Vagina (tissue), 2 donors: Measurements from ENCODE around the gene FSTL5. TPM values are rescaled to one million over a fixed set of nuclear protein-coding genes. Genes with fewer than 3 reads are reported as not detected.

ENCODE experiments used
- DNase-seq, 2 donors: peaks; one replicate each; pipeline ENCODE4 v3.0.0-alpha.2; 2017; ENCODE audit errors: extremely low spot score in 2 of 2
- H3K27ac ChIP-seq: fragments of 200-600 bp; sonication (generic); one replicate; pipeline ENCODE4 v1.5.1; 2019
- H3K27me3 ChIP-seq: fragments of 200-600 bp; sonication (generic); one replicate; pipeline ENCODE4 v1.5.1; 2019
- H3K36me3 ChIP-seq, 2 donors: fragments of 200-600 bp; sonication (generic); one replicate each; pipeline ENCODE4 v1.5.1; 2017 to 2019
- H3K4me1 ChIP-seq: fragments of 200-600 bp; sonication (generic); one replicate; pipeline ENCODE4 v1.5.1; 2019
- H3K4me3 ChIP-seq, 2 donors: fragments of 200-600 bp; sonication (generic); 1 replicate in 1 of 2; 2 replicates in 1 of 2; pipeline ENCODE4 v1.5.1; 2016 to 2019
- H3K9me3 ChIP-seq: fragments of 200-600 bp; sonication (generic); one replicate; pipeline ENCODE4 v1.5.1; 2019
- CTCF ChIP-seq, 3 experiments: fragments of 450-650 bp in 2 of 3; fragments of 200-600 bp in 1 of 3; sonication (generic) in 1 of 3; IDR thresholded peaks; one replicate each; pipeline ENCODE4 v1.5.1; 2017 to 2019; ENCODE audit warnings: antibody characterized with exemption in 3 of 3, mild to moderate bottlenecking in 2 of 3, moderate library complexity in 2 of 3
- POLR2A ChIP-seq, 2 donors: fragments of 450-650 bp; IDR thresholded peaks; one replicate each; pipeline ENCODE4 v1.6.1; 2017; ENCODE audit warnings: antibody characterized with exemption in 2 of 2, mild to moderate bottlenecking in 2 of 2, moderate library complexity in 2 of 2
- POLR2AphosphoS5 ChIP-seq, 2 donors: sonication (generic); formaldehyde crosslinking; IDR thresholded peaks; one replicate each; pipeline ENCODE4 v1.9.0; 2017; ENCODE audit warnings: antibody characterized with exemption in 2 of 2, mild to moderate bottlenecking in 2 of 2, low read depth in 1 of 2; ENCODE audit not compliant: insufficient read depth in 1 of 2
- intact Hi-C: fragments of 100-400 bp; cut with DNase I; formaldehyde crosslinking; loops from one replicate; pipeline ENCODE4 v1.15.1; 2023
- total RNA-seq: library from RNA; depleted of rRNA; stranded (reverse); fragments of >200 nt; gene quantifications from one replicate; pipeline ENCODE4 v1.2.3, GENCODE V29; 2016

The FSTL5 gene
- total RNA-seq, 1 donor from 2014 or later, result 0.74 TPM

GRCh38 chr4:161642708-161643107 is 521.1 kb downstream of the FSTL5 start:
- intact Hi-C loops, result loop anchor here (5.0 kb wide), 1 partner anchor 1040 kb away; no protein-coding TSS in a partner anchor
- no peaks in the 10 kb centered on the region for H3K9me3 ChIP-seq
- H3K36me3 ChIP-seq, result no peaks in the 10 kb centered on the region

GRCh38 chr4:161629694-161630441 is 533.9 kb downstream of the FSTL5 start:
- DNase-seq, result no peak
- Histone ChIP-seq H3K36me3 (no peaks in the 10 kb centered on the region), H3K27ac (no peak overlapping the region), H3K9me3 (no peaks in the 10 kb centered on the region), H3K4me1 (no peaks in the 10 kb centered on the region), H3K4me3 (no peak overlapping the region), H3K27me3 (no peaks in the 10 kb centered on the region)
- intact Hi-C loops, result no loop called here
- no peak for TF ChIP-seq CTCF (IDR thresholded peaks at IDR 0.05)
- TF ChIP-seq POLR2A (IDR thresholded peaks at IDR 0.05), result no peak
- TF ChIP-seq POLR2AphosphoS5 (IDR thresholded peaks at IDR 0.05; ENCODE audit: insufficient read depth in 1 of 2, low read depth in 1 of 2), result no peak

More at GRCh38 chr4:161642708-161643107, 521.1 kb downstream of the FSTL5 start:
- Histone ChIP-seq H3K4me3 (no peak overlapping the region), H3K27me3 (no peaks in the 10 kb centered on the region), H3K4me1 (no peaks in the 10 kb centered on the region), H3K27ac (no peak overlapping the region)
- no peak for TF ChIP-seq POLR2A (IDR thresholded peaks at IDR 0.05)
- no peak for TF ChIP-seq CTCF (IDR thresholded peaks at IDR 0.05)
- no peak for TF ChIP-seq POLR2AphosphoS5 (IDR thresholded peaks at IDR 0.05; ENCODE audit: insufficient read depth in 1 of 2, low read depth in 1 of 2)
- DNase-seq, result no peak

- no peak for TF ChIP-seq CTCF (IDR thresholded peaks at IDR 0.05)
- no peak for TF ChIP-seq POLR2AphosphoS5 (IDR thresholded peaks at IDR 0.05; ENCODE audit: insufficient read depth in 1 of 2, low read depth in 1 of 2)
- no peak for TF ChIP-seq POLR2A (IDR thresholded peaks at IDR 0.05)
- Histone ChIP-seq H3K4me3 (no peak overlapping the region), H3K27me3 (no peaks in the 10 kb centered on the region), H3K9me3 (no peaks in the 10 kb centered on the region), H3K27ac (no peak overlapping the region), H3K36me3 (no peaks in the 10 kb centered on the region), H3K4me1 (no peaks in the 10 kb centered on the region)
- intact Hi-C loops, result no loop called here
- no peak for DNase-seq
Measured at GRCh38 chr4:161604516-161605300, 559.1 kb downstream of the FSTL5 start.

- Histone ChIP-seq H3K9me3 (no peaks in the 10 kb centered on the region), H3K36me3 (no peaks in the 10 kb centered on the region), H3K4me3 (no peak overlapping the region), H3K27ac (no peak overlapping the region), H3K27me3 (no peaks in the 10 kb centered on the region), H3K4me1 (no peaks in the 10 kb centered on the region)
- DNase-seq, result no peak
- no peak for TF ChIP-seq POLR2AphosphoS5 (IDR thresholded peaks at IDR 0.05; ENCODE audit: insufficient read depth in 1 of 2, low read depth in 1 of 2)
- TF ChIP-seq CTCF (IDR thresholded peaks at IDR 0.05), result no peak
- TF ChIP-seq POLR2A (IDR thresholded peaks at IDR 0.05), result no peak
- intact Hi-C loops, result no loop called here
Measured at GRCh38 chr4:161601011-161601410, 562.8 kb downstream of the FSTL5 start.
